Non-pigmented ciliary epithelial cell (primary cell): ENCODE measurements around the gene MUC2.

Source experiments
- DNase-seq: peaks from one replicate; pipeline ENCODE4 v3.0.0-alpha.2; 2010; ENCODE audit warnings: low read depth

Gene MUC2

DNA sequence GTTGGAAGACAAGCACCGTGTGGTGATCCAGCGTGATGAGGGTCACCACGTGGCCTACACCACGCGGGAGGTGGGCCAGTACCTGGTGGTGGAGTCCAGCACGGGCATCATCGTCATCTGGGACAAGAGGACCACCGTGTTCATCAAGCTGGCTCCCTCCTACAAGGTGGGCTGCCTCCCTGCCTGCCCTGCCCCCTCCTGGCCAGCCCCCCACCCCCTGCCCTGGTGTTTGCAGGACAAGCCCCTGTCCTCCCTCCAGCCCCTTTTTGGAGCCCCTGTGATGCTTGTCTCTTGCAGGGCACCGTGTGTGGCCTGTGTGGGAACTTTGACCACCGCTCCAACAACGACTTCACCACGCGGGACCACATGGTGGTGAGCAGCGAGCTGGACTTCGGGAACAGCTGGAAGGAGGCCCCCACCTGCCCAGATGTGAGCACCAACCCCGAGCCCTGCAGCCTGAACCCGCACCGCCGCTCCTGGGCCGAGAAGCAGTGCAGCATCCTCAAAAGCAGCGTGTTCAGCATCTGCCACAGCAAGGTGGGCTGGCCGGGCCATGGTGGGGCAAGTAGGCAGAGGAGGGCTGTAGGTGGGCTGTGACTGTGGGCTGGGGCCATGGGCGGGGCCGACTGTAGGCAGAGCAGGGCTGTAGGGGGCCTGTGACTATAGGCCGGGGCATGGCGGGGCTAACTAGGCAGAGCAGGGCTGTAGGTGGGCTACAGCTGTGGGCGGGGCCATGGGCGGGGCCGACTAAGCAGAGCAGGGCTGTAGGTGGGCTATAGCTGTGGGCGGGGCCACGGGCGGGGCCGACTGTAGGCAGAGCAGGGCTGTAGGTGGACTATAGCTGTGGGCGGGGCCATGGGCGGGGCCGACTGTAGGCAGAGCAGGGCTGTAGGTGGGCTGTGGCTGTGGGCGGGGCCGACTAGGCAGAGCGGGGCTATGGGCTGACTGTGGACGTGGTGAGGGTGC, 13.6 kb downstream of the MUC2 start:
- no peak for DNase-seq

DNA sequence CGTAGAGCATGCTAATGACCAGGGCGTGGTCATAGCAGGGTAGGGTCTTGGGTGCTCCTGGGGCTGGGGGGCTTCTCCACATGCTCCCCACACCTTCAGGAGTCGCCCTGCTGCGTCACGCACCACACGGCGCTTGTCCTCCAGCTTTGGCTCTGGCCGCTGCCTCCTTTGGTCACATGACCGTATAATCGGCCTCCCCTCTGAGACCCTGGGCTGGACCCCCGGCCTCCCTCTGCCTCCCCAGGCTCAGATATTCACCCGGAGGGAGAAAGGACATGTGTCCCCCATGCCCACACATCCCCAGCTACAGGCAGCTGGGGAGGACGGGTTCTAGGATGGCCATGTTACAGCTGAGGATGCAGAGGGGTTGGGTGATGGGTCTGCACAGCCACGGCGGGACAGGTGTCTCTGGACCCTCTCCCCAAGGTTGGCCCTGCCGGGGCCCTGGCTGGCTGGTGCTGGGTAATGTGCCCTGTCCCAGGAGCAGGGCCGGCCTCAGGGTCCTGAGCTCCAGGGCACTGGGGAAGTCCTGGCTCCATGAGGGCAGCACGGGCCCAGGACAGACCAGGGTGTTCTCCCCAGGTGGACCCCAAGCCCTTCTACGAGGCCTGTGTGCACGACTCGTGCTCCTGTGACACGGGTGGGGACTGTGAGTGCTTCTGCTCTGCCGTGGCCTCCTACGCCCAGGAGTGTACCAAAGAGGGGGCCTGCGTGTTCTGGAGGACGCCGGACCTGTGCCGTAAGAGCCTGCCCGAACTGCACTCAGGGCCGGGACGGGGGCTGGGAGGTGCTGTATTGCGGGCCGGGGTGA, 14.5 kb downstream of the MUC2 start:
- DNase-seq = no peak

DNA sequence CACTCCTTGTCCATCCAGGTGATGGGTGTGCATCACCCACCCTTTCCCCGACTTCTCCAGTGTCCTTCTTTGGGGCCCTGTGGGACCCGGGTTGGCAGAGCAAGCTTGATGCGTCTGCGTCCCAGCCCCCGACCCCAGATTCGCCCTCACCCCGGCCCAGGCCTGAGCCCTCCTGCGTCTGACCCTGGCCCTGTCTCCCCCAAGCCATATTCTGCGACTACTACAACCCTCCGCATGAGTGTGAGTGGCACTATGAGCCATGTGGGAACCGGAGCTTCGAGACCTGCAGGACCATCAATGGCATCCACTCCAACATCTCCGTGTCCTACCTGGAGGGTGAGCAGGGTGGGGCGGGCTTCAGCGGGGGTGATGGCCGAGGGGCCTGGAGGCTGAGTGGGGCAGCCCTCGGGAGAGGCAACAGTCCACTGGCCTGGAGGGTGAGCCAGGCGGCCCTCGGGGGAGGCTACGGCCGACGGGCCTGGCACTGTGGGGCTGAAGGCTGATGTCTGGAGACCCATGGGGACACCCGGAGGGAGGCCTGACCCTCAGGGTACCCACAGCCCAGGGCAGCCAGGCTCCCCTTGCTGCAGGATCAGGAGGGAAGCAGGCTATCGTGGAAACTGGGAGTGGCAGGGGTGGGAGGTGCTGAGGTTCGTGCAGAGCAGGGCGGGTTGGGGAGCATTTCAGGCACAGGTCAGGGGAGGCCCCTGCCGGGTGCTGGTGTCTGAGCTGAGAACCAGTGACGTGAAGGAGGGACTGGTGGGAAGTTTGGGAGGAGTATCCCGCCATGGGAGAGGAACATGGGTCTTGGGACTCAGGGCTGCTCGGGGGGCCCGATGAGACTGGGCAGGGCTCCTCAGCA, 15.3 kb downstream of the MUC2 start:
- DNase-seq = no peak

DNA sequence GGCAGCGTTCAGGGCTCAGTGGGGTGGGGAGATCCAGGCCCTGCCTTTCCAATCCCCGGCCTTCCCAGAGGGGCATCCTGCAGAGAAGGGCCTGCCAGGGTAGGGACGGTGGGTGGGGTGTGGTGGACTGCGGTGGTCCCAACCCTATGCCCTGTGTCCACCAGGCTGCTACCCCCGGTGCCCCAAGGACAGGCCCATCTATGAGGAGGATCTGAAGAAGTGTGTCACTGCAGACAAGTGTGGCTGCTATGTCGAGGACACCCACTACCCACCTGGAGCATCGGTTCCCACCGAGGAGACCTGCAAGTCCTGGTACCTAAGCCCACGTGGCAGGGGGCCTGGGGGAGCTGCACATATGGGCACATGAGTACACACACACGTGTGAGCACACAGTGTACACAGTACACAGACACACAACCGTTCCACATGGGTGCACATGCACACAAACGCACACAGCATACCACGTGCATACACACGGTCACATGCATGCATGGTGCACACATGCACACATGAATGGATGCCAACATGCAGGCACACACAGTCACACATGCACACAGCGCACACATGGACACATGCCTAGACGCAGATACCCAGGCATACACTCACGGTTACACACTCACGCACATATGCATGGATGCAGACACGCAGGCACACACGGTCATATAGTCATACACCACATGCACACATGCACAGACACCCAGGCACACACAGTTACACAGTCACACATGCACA, 16.1 kb downstream of the MUC2 start:
- no peak for DNase-seq

DNA sequence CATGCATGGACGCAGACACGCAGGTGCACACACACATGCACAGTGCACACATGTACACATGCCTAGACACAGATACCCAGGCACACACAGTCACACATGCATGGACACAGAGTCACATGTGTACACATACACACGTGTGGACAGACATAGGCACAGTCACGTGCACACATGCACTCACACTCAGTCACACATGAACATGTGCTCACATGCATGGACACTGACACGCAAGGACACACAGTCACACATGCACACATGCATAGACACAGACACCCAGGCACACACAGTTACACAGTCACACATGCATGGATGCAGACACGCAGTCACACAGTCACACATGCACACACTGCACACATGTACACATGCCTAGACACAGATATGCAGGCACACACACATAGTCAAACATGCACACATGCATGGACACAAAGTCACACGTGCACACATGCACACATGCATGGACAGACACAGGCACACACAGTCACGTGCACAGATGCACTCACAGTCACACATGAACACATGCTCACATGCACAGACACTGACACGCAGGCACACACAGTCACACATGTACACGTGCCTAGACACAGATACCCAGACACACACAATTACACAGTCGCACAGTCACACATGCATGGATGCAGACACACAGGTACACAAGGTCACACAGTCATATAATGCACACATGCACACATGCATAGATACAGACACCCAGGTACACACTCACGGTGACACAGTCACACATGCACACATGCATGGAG, 16.8 kb downstream of the MUC2 start:
- no peak for DNase-seq

DNA sequence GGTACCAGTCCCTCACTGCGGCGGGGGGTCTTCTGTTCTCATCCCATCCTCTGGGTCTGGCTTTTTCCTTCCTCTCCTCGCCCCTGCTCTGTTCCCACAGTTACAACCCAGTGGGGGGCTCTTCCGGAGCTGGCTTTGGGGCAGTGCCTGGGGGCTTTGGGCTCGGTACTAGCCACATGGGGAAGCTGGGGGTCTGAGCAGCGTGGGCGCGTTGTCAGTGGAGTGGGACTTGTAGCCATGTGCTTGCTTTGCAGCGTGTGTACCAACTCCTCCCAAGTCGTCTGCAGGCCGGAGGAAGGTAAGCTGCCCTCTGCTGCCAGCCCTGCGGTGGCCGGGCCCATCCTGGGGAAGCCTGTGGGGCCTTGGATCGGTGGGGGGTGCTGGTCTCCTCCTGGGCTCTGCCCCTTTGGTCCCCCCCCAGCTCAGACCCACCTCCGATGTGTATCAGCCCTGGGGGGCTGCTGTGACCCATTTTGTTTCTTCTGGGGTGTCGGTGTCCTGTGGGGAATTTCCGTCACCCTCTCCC, 17.5 kb downstream of the MUC2 start:
- DNase-seq = no peak

DNA sequence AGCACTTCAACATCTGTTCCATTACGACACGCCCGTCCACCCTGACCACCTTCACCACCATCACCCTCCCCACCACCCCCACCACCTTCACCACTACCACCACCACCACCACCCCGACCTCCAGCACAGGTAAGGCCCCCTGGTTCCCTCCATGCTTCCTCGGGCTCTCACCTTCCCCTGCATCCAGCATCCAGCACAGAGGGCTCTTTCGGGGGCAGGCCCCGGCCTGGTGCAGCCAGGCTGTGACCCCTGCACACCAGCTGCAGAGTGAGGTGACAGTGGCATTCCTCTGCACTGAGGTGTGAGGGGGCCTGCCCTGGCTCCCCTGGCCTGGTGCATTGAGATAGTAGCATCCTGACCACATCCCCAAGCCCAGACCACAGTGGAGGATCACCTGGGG, 18.2 kb downstream of the MUC2 start:
- DNase-seq = no peak

DNA sequence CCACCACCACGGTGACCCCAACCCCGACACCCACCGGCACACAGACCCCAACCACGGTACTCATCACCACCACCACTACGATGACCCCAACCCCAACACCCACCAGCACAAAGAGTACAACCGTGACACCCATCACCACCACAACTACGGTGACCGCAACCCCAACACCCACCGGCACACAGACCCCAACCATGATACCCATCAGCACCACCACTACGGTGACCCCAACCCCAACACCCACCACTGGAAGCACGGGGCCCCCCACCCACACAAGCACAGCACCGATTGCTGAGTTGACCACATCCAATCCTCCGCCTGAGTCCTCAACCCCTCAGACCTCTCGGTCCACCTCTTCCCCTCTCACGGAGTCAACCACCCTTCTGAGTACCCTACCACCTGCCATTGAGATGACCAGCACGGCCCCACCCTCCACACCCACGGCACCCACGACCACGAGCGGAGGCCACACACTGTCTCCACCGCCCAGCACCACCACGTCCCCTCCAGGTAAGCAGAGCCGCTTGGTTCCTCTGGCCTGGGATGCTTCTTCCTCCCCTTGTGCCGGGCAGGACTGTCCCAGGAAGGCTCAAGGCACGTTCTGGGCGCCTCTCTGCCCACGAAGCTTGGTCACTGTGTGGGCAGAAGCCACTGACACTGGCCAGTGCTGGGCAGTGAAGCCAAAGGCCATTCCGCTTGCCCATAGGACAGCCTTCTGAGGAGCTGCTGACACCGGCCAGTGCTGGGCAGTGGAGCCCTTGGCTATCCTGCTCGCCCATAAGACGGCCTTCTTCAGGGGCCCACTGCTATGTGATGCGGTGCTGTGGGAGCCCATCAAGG, 25.1 kb downstream of the MUC2 start:
- DNase-seq = no peak

DNA sequence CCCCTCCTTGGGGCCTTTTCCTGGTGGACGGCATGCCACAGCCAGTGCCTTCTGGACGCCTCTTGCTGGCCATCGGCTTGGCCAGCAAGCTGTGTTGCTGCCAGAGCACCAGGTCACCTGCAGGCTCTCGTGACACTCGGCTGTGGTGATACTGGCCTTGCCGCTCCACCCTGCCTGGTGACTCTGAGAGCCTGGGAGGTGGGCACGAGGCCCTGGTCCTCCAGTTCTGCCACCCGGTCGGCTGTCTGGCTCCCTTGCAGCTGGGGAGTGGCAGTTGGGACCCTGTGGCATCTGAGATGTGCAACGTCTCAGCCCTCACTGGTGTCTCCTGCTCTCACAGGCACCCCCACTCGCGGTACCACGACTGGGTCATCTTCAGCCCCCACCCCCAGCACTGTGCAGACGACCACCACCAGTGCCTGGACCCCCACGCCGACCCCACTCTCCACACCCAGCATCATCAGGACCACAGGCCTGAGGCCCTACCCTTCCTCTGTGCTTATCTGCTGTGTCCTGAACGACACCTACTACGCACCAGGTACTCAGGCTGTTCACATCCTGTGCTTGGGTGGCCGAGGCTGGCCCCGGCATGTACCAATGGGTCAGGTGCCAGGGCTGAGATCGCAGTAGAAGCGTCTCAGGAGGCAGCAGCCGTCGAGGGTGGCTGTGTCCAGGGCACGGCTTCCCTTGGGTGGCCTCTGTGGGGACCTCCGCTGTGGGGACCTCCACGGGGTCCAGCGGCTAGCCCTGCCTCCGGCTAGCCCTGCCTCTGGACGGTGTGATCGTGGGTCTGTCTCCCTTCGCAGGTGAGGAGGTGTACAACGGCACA, 26.0 kb downstream of the MUC2 start:
- DNase-seq = no peak

DNA sequence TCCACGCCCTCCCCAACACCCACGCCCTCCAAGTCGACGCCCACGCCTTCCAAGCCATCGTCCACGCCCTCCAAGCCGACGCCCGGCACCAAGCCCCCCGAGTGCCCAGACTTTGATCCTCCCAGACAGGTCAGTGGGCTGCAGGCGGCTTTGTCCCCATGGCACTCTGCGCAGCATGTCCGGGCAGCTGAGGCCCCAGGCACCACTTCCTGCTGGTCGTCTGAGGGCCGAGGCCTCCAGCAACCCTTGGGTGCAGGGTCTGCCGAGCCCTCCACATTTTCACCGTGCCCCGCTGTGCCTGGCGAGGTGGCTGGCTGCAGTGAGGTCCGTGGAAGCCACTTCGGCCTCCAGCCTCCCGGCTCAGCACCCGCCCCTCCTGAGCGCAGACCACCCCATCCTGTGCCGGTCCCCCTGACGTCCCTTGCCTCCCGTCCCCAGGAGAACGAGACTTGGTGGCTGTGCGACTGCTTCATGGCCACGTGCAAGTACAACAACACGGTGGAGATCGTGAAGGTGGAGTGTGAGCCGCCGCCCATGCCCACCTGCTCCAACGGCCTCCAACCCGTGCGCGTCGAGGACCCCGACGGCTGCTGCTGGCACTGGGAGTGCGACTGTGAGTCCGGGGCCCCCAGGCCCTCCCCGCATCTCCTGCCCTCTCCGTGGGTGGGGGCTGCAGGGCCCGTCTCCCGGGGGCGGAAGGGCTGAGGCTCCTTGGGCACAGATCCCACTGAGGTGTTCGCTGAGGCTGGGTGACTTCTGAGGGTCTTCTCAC, 26.8 kb downstream of the MUC2 start:
- DNase-seq = no peak

DNA sequence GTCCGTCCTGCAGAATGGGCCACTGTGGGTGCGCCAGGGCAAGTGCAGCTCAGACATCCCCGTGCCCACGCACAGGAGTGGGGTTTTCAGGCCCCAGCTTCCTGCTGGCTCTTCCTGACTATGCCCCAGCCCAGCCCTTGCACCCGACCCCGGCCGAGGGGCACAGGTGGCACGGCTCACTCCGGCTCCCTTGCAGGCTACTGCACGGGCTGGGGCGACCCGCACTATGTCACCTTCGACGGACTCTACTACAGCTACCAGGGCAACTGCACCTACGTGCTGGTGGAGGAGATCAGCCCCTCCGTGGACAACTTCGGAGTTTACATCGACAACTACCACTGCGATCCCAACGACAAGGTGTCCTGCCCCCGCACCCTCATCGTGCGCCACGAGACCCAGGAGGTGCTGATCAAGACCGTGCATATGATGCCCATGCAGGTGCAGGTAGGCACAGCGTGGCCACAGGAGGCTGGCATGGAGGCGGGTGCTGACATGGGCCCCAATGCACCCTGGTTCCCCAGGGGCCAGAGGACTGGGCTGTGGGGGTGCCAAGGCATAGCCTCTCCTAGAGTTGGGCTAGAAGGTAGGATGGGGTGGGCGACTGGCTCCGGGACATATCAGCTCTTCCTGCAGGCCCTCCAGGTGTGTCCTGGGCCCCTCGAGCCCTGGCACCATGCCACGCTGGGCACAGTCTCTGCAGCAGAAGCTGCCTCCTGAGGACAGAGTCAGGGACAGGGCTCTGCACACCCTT, 27.7 kb downstream of the MUC2 start:
- no peak for DNase-seq

DNA sequence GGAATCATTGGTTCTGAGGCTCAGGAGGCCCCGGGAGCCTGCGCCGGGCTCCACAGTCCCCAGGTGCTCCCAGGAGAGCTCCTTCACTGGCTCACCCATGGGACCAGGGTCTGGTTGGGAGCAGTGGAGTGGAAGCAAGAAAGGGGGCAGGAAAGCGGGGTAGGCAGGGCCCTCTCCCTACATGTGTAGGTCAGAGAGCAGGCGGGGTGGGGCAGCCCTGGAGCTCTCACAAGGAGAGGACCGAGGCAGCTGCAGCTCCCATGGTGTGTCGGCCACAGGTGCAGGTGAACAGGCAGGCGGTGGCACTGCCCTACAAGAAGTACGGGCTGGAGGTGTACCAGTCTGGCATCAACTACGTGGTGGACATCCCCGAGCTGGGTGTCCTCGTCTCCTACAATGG, 28.3 kb downstream of the MUC2 start:
- no peak for DNase-seq

DNA sequence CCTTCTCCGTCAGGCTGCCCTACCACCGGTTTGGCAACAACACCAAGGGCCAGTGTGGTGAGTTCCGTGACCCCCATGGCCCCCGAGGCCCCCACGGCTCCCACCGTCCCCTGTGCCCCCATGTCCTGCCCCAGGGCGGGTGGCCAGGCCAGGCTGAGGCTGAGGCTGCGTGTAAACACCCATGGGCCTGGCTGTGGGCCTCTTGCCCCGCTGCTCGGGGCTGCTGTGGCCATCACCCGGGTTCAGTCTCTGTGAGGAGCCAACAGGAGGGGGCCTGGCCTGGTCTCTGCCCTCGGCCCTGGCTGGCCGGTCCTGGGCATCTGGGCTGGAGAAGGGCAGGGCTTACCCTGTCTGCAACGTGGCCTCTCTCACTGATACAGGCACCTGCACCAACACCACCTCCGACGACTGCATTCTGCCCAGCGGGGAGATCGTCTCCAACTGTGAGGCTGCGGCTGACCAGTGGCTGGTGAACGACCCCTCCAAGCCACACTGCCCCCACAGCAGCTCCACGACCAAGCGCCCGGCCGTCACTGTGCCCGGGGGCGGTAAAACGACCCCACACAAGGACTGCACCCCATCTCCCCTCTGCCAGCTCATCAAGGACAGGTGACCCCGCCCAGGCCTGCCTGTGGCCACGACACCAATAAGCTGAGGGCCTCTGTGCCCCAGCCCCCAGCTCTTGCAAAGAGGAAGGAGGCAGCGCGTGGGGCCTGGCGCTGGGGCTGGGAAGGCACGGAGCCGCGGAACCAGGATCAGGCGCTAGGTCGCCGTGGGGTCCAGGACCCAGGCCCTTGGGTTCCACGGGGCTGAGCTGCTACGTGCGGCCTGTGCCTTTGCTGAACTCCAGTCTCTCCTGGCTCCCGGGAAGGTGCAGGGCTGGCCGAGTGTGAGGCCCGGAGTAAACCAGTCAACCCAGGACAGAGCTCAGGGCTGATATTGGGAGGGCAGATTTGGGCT, 29.0 kb downstream of the MUC2 start:
- DNase-seq = no peak

DNA sequence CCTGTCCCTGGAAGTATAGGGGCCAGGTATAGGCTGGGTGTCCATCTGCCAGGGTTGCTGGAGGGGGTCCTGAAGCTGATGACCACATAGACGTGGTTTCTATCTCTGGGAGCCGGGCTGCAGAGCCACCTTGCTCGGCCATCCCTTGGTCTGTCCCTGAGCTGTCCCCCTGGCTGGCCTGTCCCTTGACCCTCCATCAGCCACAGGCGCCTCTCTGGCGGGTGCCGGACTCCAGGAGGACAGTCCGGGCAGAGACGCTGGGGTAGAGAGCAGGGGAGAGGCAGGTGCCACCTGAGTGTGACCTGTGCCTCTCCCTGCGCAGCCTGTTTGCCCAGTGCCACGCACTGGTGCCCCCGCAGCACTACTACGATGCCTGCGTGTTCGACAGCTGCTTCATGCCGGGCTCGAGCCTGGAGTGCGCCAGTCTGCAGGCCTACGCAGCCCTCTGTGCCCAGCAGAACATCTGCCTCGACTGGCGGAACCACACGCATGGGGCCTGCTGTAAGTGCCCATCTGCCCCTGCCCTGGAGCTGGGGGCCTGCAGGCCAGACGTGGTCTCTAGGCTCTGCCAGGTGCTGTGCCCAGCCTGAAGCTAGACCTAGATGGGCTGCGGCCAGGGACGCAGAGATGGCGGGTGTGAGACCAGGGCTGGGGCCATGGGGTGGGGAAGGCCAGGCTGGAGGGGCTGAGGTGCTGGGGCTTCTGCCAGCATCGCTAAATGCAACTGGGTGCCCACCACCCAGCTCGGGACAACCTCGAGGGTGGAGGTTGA, 29.9 kb downstream of the MUC2 start:
- DNase-seq = no peak

DNA sequence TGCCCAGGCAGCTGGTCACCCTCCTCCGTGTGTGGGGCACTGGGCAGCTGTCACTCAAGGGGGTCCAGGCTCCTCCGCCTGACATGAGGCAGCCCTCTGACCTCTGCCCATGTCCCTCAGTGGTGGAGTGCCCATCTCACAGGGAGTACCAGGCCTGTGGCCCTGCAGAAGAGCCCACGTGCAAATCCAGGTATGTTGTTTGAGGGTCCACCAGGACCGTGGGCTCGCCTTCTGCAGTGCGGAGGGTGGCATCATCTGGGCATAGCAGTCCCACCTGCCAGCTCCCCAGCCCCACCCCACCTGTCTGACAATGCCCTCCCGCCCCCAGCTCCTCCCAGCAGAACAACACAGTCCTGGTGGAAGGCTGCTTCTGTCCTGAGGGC, 30.5 kb downstream of the MUC2 start:
- DNase-seq = no peak
